SK-N-SH (cell line): Measurements from ENCODE around the gene BBS9. TPM values are rescaled to one million over a fixed set of nuclear protein-coding genes. Genes with fewer than 3 reads are reported as not detected.

Source experiments
- CTCF ChIA-PET: fragments of 300-600, 350-600 bp; formaldehyde crosslinking; extraction: SDS; loops from one replicate; lab custom pipeline; 2021; lab: Yijun Ruan, JAX
- POLR2A ChIA-PET: fragments of 350-600 bp; sonication (Branson Sonifier 250); formaldehyde crosslinking; extraction: SDS; loops from one replicate; lab custom pipeline; 2020; ENCODE audit warnings: antibody characterized with exemption, inconsistent platforms; lab: Yijun Ruan, JAX
- DNase-seq: peaks from one replicate; pipeline ENCODE4 v3.0.0; 2012
- H2AFZ ChIP-seq: fragments of 200-600 bp; sonication (generic); 2 replicates; pipeline ENCODE4 v1.8.1; 2016; ENCODE audit warnings: antibody characterized with exemption, mild to moderate bottlenecking, low read depth
- H3F3A ChIP-seq: fragments of 200-600 bp; sonication (generic); replicated peaks from 2 replicates; pipeline ENCODE3; 2016; ENCODE audit warnings: antibody characterized with exemption, mild to moderate bottlenecking; ENCODE audit not compliant: insufficient read depth
- H3K27ac ChIP-seq, 2 experiments: fragments of 200-500 bp in 1 of 2; fragments of 200-600 bp in 1 of 2; sonication (Bioruptor generic) in 1 of 2; sonication (generic), shearing (Covaris generic) in 1 of 2; 2 replicates each; pipeline versions ENCODE4 v1.5.1 to v1.6.1; 2014 to 2016; ENCODE audit warnings: low read depth in 2 of 2, inconsistent platforms in 1 of 2, low read length in 1 of 2, mild to moderate bottlenecking in 1 of 2, mixed read lengths in 1 of 2
- H3K27me3 ChIP-seq: fragments of 200-600 bp; sonication (generic), shearing (Covaris generic); 2 replicates; pipeline ENCODE4 v1.6.1; 2016; ENCODE audit warnings: mixed run types; ENCODE audit not compliant: insufficient read depth
- H3K36me3 ChIP-seq, 2 experiments: fragments of 200-500 bp in 1 of 2; fragments of 200-600 bp in 1 of 2; sonication (Bioruptor generic) in 1 of 2; sonication (generic) in 1 of 2; replicated peaks in 1 of 2; 2 replicates each; pipeline versions ENCODE3 to v1.5.1; 2014 to 2016; ENCODE audit warnings: low read length in 1 of 2, mild to moderate bottlenecking in 1 of 2; ENCODE audit not compliant: insufficient read depth in 2 of 2, control insufficient read depth in 1 of 2
- H3K4me1 ChIP-seq, 2 experiments: fragments of 200-500 bp in 1 of 2; fragments of 200-600 bp in 1 of 2; sonication (Bioruptor generic) in 1 of 2; sonication (generic), shearing (Covaris generic) in 1 of 2; 2 replicates each; pipeline versions ENCODE4 v1.5.1 to v1.6.1; 2014 to 2016; ENCODE audit warnings: low read depth in 1 of 2, low read length in 1 of 2, mixed run types in 1 of 2; ENCODE audit not compliant: insufficient read depth in 2 of 2, control insufficient read depth in 1 of 2
- H3K4me2 ChIP-seq: fragments of 200-600 bp; sonication (generic), shearing (Covaris generic); 2 replicates; pipeline ENCODE4 v1.6.1; 2017; ENCODE audit warnings: mixed run types
- H3K4me3 ChIP-seq, 2 experiments: fragments of 200-500 bp in 1 of 2; fragments of 200-600 bp in 1 of 2; sonication (Bioruptor generic) in 1 of 2; sonication (generic), shearing (Covaris generic) in 1 of 2; 2 replicates each; pipeline versions ENCODE4 v1.5.1 to v1.8.1; 2014 to 2016; ENCODE audit warnings: low read depth in 2 of 2, inconsistent platforms in 1 of 2, low read length in 1 of 2, mild to moderate bottlenecking in 1 of 2, mixed read lengths in 1 of 2, moderate library complexity in 1 of 2
- H3K79me2 ChIP-seq: fragments of 200-600 bp; sonication (generic); 2 replicates; pipeline ENCODE4 v1.8.1; 2017; ENCODE audit warnings: mild to moderate bottlenecking; ENCODE audit not compliant: insufficient read depth
- H3K9ac ChIP-seq: fragments of 200-600 bp; sonication (generic); 2 replicates; pipeline ENCODE4 v1.6.1; 2017; ENCODE audit warnings: mixed run types
- H3K9me2 ChIP-seq: fragments of 200-600 bp; sonication (generic); 2 replicates; pipeline ENCODE4 v1.6.1; 2017; ENCODE audit warnings: mixed run types
- H3K9me3 ChIP-seq: fragments of 200-600 bp; sonication (generic); 2 replicates; pipeline ENCODE4 v1.6.1; 2017; ENCODE audit warnings: mixed run types, mild to moderate bottlenecking, moderate library complexity
- H4K20me1 ChIP-seq: fragments of 200-600 bp; sonication (generic); 2 replicates; pipeline ENCODE4 v1.6.1; 2017; ENCODE audit warnings: mild to moderate bottlenecking, mixed run types; ENCODE audit not compliant: insufficient read depth
- EP300 ChIP-seq, 2 experiments: IDR thresholded peaks; 2 replicates each; pipeline versions ENCODE4 v1.4.0 to v1.6.1; 2012; ENCODE audit warnings: borderline replicate concordance in 1 of 2, low read depth in 1 of 2, low read length in 1 of 2
- EZH2phosphoT487 ChIP-seq: fragments of 200-600 bp; sonication (generic); IDR thresholded peaks from 2 replicates; pipeline ENCODE4 v1.6.1; 2017; ENCODE audit warnings: low read depth, mixed run types, mild to moderate bottlenecking, antibody characterized with exemption, moderate library complexity, borderline replicate concordance
- FOSL2 ChIP-seq: IDR thresholded peaks from 2 replicates; pipeline ENCODE4 v1.4.0; 2012; ENCODE audit warnings: low read depth, mild to moderate bottlenecking, moderate library complexity, borderline replicate concordance
- FOXJ3 ChIP-seq: sonication (generic); formaldehyde crosslinking; IDR thresholded peaks from 2 replicates; pipeline ENCODE4 v1.5.1; 2020; ENCODE audit warnings: mild to moderate bottlenecking, missing genetic modification reagents
- GATA2 ChIP-seq: sonication (generic); formaldehyde crosslinking; IDR thresholded peaks from 2 replicates; pipeline ENCODE4 v1.5.0; 2020; ENCODE audit warnings: mild to moderate bottlenecking, missing genetic modification reagents
- JUND ChIP-seq: IDR thresholded peaks from 2 replicates; pipeline ENCODE4 v1.4.0; 2012
- MXI1 ChIP-seq: IDR thresholded peaks from 2 replicates; pipeline ENCODE4 v1.6.1; 2012; ENCODE audit warnings: mild to moderate bottlenecking, low read depth, low read length, improper control_type of control experiment
- NRF1 ChIP-seq: IDR thresholded peaks from 2 replicates; pipeline ENCODE4 v1.6.1; 2012; ENCODE audit warnings: low read depth, mild to moderate bottlenecking, low read length
- RCOR1 ChIP-seq: fragments of 150-350 bp; IDR thresholded peaks from 2 replicates; pipeline ENCODE4 v1.6.1; 2017; ENCODE audit warnings: antibody characterized with exemption, low read length
- RXRA ChIP-seq: IDR thresholded peaks from 2 replicates; pipeline ENCODE4 v1.4.0; 2012; ENCODE audit warnings: low read depth, mild to moderate bottlenecking, borderline replicate concordance
- YY1 ChIP-seq: IDR thresholded peaks from 2 replicates; pipeline ENCODE4 v1.4.0; 2012; ENCODE audit warnings: low read depth, mild to moderate bottlenecking
- WGBS: methylation state at CpG from one replicate; pipeline ENCODE4 v1.1.6; 2017; ENCODE audit warnings: low lambda C conversion rate; 5-methylcytosine and 5-hydroxymethylcytosine counted together
- polyA plus RNA-seq, 3 experiments: library from polyadenylated mRNA; depleted of rRNA; stranded (reverse); fragments of >200 nt; gene quantifications; 2 replicates each; pipeline ENCODE4 v1.2.3, GENCODE V29; 2012
- TF ChIP-seq, protein P1 (sequence below): IDR thresholded peaks from 2 replicates; pipeline ENCODE4 v1.6.1; 2012; ENCODE audit warnings: mild to moderate bottlenecking, low read depth, low read length, moderate library complexity
- TF ChIP-seq, protein P2 (sequence below): fragments of 200-600 bp; sonication (generic); IDR thresholded peaks from 2 replicates; pipeline ENCODE4 v1.6.1; 2017; ENCODE audit warnings: antibody characterized with exemption, mild to moderate bottlenecking, moderate library complexity
- TF ChIP-seq, protein P3 (sequence below): fragments of 150-350 bp; IDR thresholded peaks from 2 replicates; pipeline ENCODE4 v1.6.1; 2017; ENCODE audit warnings: antibody characterized with exemption, low read length, low read depth, borderline replicate concordance

The BBS9 gene
- polyA plus RNA-seq, 1 of the 3 experiments (the other 2 are of a cell fraction), result 7.5 TPM

DNA sequence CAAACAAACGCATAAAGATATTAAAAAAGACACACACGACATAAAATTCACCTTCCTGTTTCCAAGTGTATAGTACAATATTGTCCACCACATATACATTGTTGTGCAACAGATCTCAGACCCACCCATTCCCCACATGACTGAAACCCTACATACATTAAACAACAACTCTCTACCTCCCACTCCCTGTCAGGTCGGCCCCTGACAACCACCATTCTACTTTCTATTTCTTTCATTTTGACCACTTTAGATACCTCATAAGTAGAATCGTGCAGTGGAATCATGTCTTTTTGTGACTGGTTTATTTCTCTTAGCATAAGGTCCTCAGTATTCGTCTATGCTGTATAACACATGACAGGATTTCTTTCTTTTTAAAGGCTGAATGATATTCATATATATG is 320.5 kb downstream of the BBS9 start:
- WGBS, result 69% methylated on average over 5 of the region's 5 CpGs
- Histone ChIP-seq H3K9me2 (no peaks in the 10 kb centered on the region), H3K27ac (no peak overlapping the region), H3K9me3 (no peaks in the 10 kb centered on the region), H3K4me3 (no peak overlapping the region), H3K4me2 (no peak overlapping the region), H3K36me3 (no peaks in the 10 kb centered on the region), H3K4me1 (peaks cover 0 to 11% of the 10 kb centered on the region in 2 experiments; a peak in 1 of 4 replicates), H4K20me1 (no peaks in the 10 kb centered on the region), H2AFZ (no peak overlapping the region), H3K9ac (no peak overlapping the region), H3K79me2 (no peaks in the 10 kb centered on the region), H3F3A (peaks cover 5% of the 10 kb centered on the region), H3K27me3 (no peaks in the 10 kb centered on the region)
- ChIA-PET POLR2A (no interaction called here), CTCF (no interaction called here)
- TF ChIP-seq, protein P1, sequence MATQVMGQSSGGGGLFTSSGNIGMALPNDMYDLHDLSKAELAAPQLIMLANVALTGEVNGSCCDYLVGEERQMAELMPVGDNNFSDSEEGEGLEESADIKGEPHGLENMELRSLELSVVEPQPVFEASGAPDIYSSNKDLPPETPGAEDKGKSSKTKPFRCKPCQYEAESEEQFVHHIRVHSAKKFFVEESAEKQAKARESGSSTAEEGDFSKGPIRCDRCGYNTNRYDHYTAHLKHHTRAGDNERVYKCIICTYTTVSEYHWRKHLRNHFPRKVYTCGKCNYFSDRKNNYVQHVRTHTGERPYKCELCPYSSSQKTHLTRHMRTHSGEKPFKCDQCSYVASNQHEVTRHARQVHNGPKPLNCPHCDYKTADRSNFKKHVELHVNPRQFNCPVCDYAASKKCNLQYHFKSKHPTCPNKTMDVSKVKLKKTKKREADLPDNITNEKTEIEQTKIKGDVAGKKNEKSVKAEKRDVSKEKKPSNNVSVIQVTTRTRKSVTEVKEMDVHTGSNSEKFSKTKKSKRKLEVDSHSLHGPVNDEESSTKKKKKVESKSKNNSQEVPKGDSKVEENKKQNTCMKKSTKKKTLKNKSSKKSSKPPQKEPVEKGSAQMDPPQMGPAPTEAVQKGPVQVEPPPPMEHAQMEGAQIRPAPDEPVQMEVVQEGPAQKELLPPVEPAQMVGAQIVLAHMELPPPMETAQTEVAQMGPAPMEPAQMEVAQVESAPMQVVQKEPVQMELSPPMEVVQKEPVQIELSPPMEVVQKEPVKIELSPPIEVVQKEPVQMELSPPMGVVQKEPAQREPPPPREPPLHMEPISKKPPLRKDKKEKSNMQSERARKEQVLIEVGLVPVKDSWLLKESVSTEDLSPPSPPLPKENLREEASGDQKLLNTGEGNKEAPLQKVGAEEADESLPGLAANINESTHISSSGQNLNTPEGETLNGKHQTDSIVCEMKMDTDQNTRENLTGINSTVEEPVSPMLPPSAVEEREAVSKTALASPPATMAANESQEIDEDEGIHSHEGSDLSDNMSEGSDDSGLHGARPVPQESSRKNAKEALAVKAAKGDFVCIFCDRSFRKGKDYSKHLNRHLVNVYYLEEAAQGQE, result no peak
- TF ChIP-seq MXI1 (no peak), EP300 (IDR thresholded peaks at IDR 0.05; ENCODE audit: borderline replicate concordance in 1 of 2, low read depth in 1 of 2, low read length in 1 of 2) (no peak), FOXJ3 (no peak)
- TF ChIP-seq, protein P2, sequence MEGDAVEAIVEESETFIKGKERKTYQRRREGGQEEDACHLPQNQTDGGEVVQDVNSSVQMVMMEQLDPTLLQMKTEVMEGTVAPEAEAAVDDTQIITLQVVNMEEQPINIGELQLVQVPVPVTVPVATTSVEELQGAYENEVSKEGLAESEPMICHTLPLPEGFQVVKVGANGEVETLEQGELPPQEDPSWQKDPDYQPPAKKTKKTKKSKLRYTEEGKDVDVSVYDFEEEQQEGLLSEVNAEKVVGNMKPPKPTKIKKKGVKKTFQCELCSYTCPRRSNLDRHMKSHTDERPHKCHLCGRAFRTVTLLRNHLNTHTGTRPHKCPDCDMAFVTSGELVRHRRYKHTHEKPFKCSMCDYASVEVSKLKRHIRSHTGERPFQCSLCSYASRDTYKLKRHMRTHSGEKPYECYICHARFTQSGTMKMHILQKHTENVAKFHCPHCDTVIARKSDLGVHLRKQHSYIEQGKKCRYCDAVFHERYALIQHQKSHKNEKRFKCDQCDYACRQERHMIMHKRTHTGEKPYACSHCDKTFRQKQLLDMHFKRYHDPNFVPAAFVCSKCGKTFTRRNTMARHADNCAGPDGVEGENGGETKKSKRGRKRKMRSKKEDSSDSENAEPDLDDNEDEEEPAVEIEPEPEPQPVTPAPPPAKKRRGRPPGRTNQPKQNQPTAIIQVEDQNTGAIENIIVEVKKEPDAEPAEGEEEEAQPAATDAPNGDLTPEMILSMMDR, result no peak
- DNase-seq, result no peak

DNA sequence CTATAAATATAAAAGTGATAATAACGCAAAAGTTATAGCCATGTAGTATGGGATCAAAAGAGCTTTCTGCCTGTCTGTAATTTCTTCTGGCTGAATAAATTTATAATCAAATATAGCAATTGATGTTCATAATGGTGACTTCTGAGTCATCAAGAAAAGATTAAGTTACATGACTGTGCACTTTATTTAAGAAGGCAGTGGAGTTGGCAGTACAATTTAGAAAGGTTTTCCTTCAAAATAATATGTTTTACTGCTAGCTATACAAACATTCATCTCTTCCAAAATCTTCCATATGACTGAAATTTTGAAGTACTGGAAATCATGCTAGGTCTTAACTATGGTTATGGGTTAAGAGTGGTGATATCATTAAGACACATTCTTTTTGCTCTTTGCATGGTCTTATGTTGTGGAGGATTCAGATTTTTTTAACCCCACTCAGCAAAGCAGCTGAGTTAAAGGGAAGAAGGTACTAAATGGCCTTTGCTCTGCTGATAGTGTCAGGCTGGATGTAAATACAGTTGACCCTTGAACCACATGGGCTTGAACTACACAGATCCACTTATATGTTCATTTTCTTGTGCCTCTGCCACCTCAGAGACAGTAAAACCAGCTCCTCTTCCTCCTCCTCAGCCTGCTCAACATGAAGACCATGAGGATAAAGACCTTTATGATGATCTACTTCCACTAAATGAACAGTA is 323.6 kb downstream of the BBS9 start:
- WGBS, result 88% methylated on average over 1 of the region's 1 CpG
- DNase-seq, result no peak
- Histone ChIP-seq H3K79me2 (no peaks in the 10 kb centered on the region), H3K4me1 (peaks cover 0 to 11% of the 10 kb centered on the region in 2 experiments; a peak in 1 of 4 replicates), H3K4me3 (no peak overlapping the region), H3K9me2 (no peaks in the 10 kb centered on the region), H3F3A (peaks cover 5% of the 10 kb centered on the region), H3K27me3 (no peaks in the 10 kb centered on the region), H2AFZ (no peak overlapping the region), H4K20me1 (no peaks in the 10 kb centered on the region), H3K27ac (peak overlapping the region in 1 of 2 experiments; percentile 51; a peak in 2 of 4 replicates), H3K9ac (no peak overlapping the region), H3K9me3 (no peaks in the 10 kb centered on the region), H3K36me3 (no peaks in the 10 kb centered on the region), H3K4me2 (no peak overlapping the region)
- CTCF ChIA-PET, result interaction anchor here (0.6 to 1.2 kb wide), 2 partner anchors 92 to 480 kb away, joined by 3 to 4 read pairs; no protein-coding TSS in a partner anchor
- TF ChIP-seq RCOR1 (no peak), EZH2phosphoT487 (no peak), FOXJ3 (no peak), JUND (0 out of 2 replicates have a peak, but pooled peaks have one; percentile 20), FOSL2 (peak; percentile 17; the same call in 1 of the 2 replicates), GATA2 (CRISPR knock-in tag) (no peak), NRF1 (no peak), RXRA (peak; percentile 16; the same call in 1 of the 2 replicates), YY1 (no peak)
- TF ChIP-seq, protein P3, sequence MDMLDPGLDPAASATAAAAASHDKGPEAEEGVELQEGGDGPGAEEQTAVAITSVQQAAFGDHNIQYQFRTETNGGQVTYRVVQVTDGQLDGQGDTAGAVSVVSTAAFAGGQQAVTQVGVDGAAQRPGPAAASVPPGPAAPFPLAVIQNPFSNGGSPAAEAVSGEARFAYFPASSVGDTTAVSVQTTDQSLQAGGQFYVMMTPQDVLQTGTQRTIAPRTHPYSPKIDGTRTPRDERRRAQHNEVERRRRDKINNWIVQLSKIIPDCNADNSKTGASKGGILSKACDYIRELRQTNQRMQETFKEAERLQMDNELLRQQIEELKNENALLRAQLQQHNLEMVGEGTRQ, result no peak
- TF ChIP-seq, protein P2, result no peak
- POLR2A ChIA-PET, result no interaction called here
